A549 (cell line): ENCODE data around the gene PTPRG.

Source experiments
- CEBPB ChIP-seq, 2 experiments: fragments of >200 bp in 1 of 2; sonication (Bioruptor Twin) in 1 of 2; formaldehyde crosslinking in 1 of 2; IDR thresholded peaks; 2 replicates each; pipeline ENCODE4 v1.6.1; 2012 to 2016
- CHD4 ChIP-seq: fragments of 200-600 bp; sonication (generic); IDR thresholded peaks from 2 replicates; pipeline ENCODE4 v1.6.1; 2016; ENCODE audit warnings: antibody characterized with exemption, mild to moderate bottlenecking, borderline replicate concordance
- CTCF ChIP-seq: fragments of >200 bp; sonication (Bioruptor Twin); formaldehyde crosslinking; IDR thresholded peaks from 3 replicates; pipeline ENCODE4 v1.5.1; 2016
- ELK1 ChIP-seq: fragments of 150-350 bp; IDR thresholded peaks from 2 replicates; pipeline ENCODE4 v1.6.1; 2014; ENCODE audit warnings: low read depth, mild to moderate bottlenecking, low read length
- EP300 ChIP-seq, 2 experiments: fragments of >200 bp; sonication (Bioruptor Twin); formaldehyde crosslinking; IDR thresholded peaks; 2 replicates in 1 of 2; 3 replicates in 1 of 2; pipeline ENCODE4 v1.6.1; 2016 to 2017
- HDAC2 ChIP-seq: fragments of 200-600 bp; sonication (generic); IDR thresholded peaks from 2 replicates; pipeline ENCODE4 v1.6.1; 2016
- SREBF2 ChIP-seq: fragments of 450-650 bp; IDR thresholded peaks from 2 replicates; pipeline ENCODE4 v1.6.1; 2014; ENCODE audit warnings: mild to moderate bottlenecking, moderate library complexity
- TF ChIP-seq, protein P1 (sequence below): fragments of 200-600 bp; sonication (generic); IDR thresholded peaks from 2 replicates; pipeline ENCODE4 v1.6.1; 2016; ENCODE audit warnings: antibody characterized with exemption, mild to moderate bottlenecking, moderate library complexity

GRCh38 chr3:61730056-61730455 is 168.7 kb downstream of the PTPRG start:
- TF ChIP-seq, protein P1, sequence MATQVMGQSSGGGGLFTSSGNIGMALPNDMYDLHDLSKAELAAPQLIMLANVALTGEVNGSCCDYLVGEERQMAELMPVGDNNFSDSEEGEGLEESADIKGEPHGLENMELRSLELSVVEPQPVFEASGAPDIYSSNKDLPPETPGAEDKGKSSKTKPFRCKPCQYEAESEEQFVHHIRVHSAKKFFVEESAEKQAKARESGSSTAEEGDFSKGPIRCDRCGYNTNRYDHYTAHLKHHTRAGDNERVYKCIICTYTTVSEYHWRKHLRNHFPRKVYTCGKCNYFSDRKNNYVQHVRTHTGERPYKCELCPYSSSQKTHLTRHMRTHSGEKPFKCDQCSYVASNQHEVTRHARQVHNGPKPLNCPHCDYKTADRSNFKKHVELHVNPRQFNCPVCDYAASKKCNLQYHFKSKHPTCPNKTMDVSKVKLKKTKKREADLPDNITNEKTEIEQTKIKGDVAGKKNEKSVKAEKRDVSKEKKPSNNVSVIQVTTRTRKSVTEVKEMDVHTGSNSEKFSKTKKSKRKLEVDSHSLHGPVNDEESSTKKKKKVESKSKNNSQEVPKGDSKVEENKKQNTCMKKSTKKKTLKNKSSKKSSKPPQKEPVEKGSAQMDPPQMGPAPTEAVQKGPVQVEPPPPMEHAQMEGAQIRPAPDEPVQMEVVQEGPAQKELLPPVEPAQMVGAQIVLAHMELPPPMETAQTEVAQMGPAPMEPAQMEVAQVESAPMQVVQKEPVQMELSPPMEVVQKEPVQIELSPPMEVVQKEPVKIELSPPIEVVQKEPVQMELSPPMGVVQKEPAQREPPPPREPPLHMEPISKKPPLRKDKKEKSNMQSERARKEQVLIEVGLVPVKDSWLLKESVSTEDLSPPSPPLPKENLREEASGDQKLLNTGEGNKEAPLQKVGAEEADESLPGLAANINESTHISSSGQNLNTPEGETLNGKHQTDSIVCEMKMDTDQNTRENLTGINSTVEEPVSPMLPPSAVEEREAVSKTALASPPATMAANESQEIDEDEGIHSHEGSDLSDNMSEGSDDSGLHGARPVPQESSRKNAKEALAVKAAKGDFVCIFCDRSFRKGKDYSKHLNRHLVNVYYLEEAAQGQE, result no peak
- no peak for TF ChIP-seq CTCF
- TF ChIP-seq CEBPB (IDR thresholded peaks at IDR 0.05), result no peak
- TF ChIP-seq ELK1, result no peak
- no peak for TF ChIP-seq EP300 (IDR thresholded peaks at IDR 0.05)
- no peak for TF ChIP-seq SREBF2
- no peak for TF ChIP-seq HDAC2
- TF ChIP-seq CHD4, result no peak
